Measurements from ENCODE around the gene GRIK3.

GRIK3 gene

GRCh38 chr1:36881068-36881405 lies 153.3 kb downstream of the GRIK3 start:
- Histone ChIP-seq H3K9me3 (ENCODE audit: insufficient read depth, low read length) (no peaks in the 10 kb centered on the region), H3K27me3 (ENCODE audit: insufficient read depth, insufficient read length) (no peaks in the 10 kb centered on the region), H3K36me3 (ENCODE audit: insufficient read depth, insufficient read length, low read length) (no peaks in the 10 kb centered on the region), H3K4me3 (ENCODE audit: insufficient read length, low read depth) (no peak overlapping the region), H3K9ac (ENCODE audit: insufficient read length, low read depth) (no peak overlapping the region), H3K4me1 (ENCODE audit: insufficient read depth, insufficient read length) (no peaks in the 10 kb centered on the region)
- TF ChIP-seq SUZ12 (IDR thresholded peaks at IDR 0.05; ENCODE audit: extremely low read depth, insufficient read depth, insufficient read length) (no peak), YY1 (IDR thresholded peaks at IDR 0.05; ENCODE audit: insufficient read depth, insufficient read length) (no peak), ZNF274 (IDR thresholded peaks at IDR 0.05; ENCODE audit: low read depth, low read length) (no peak)
- DNase-seq (ENCODE audit: low read depth, low spot score) = no peak

GRCh38 chr1:36880155-36881067 lies 153.9 kb downstream of the GRIK3 start:
- no peaks in the 10 kb centered on the region for H3K36me3 ChIP-seq (ENCODE audit: insufficient read depth, insufficient read length, low read length)
- TF ChIP-seq YY1 (IDR thresholded peaks at IDR 0.05; ENCODE audit: insufficient read depth, insufficient read length) (no peak), ZNF274 (IDR thresholded peaks at IDR 0.05; ENCODE audit: low read depth, low read length) (no peak), SUZ12 (IDR thresholded peaks at IDR 0.05; ENCODE audit: extremely low read depth, insufficient read depth, insufficient read length) (no peak)

GRCh38 chr1:36879613-36880012 lies 154.7 kb downstream of the GRIK3 start:
- no peak for DNase-seq (ENCODE audit: low read depth, low spot score)
- Histone ChIP-seq H3K9me3 (ENCODE audit: insufficient read depth, low read length) (no peaks in the 10 kb centered on the region), H3K27me3 (ENCODE audit: insufficient read depth, insufficient read length) (no peaks in the 10 kb centered on the region), H3K9ac (ENCODE audit: insufficient read length, low read depth) (no peak overlapping the region), H3K4me3 (ENCODE audit: insufficient read length, low read depth) (no peak overlapping the region), H3K4me1 (ENCODE audit: insufficient read depth, insufficient read length) (no peaks in the 10 kb centered on the region), H3K36me3 (ENCODE audit: insufficient read depth, insufficient read length, low read length) (no peaks in the 10 kb centered on the region)
- TF ChIP-seq YY1 (IDR thresholded peaks at IDR 0.05; ENCODE audit: insufficient read depth, insufficient read length) (no peak), ZNF274 (IDR thresholded peaks at IDR 0.05; ENCODE audit: low read depth, low read length) (no peak), SUZ12 (IDR thresholded peaks at IDR 0.05; ENCODE audit: extremely low read depth, insufficient read depth, insufficient read length) (no peak)

More at GRCh38 chr1:36880155-36881067, 153.9 kb downstream of the GRIK3 start:
- Histone ChIP-seq H3K4me1 (ENCODE audit: insufficient read depth, insufficient read length) (no peaks in the 10 kb centered on the region), H3K9me3 (ENCODE audit: insufficient read depth, low read length) (no peaks in the 10 kb centered on the region), H3K4me3 (ENCODE audit: insufficient read length, low read depth) (no peak overlapping the region), H3K9ac (ENCODE audit: insufficient read length, low read depth) (no peak overlapping the region), H3K27me3 (ENCODE audit: insufficient read depth, insufficient read length) (no peaks in the 10 kb centered on the region)
- no peak for DNase-seq (ENCODE audit: low read depth, low spot score)

GRCh38 chr1:36876990-36877389 lies 157.3 kb downstream of the GRIK3 start:
- Histone ChIP-seq H3K4me3 (ENCODE audit: insufficient read length, low read depth) (no peak overlapping the region), H3K36me3 (ENCODE audit: insufficient read depth, insufficient read length, low read length) (no peaks in the 10 kb centered on the region), H3K9ac (ENCODE audit: insufficient read length, low read depth) (no peak overlapping the region), H3K27me3 (ENCODE audit: insufficient read depth, insufficient read length) (no peaks in the 10 kb centered on the region), H3K4me1 (ENCODE audit: insufficient read depth, insufficient read length) (no peaks in the 10 kb centered on the region), H3K9me3 (ENCODE audit: insufficient read depth, low read length) (no peaks in the 10 kb centered on the region)
- no peak for DNase-seq (ENCODE audit: low read depth, low spot score)
- TF ChIP-seq SUZ12 (IDR thresholded peaks at IDR 0.05; ENCODE audit: extremely low read depth, insufficient read depth, insufficient read length) = no peak
- TF ChIP-seq ZNF274 (IDR thresholded peaks at IDR 0.05; ENCODE audit: low read depth, low read length) = no peak
- no peak for TF ChIP-seq YY1 (IDR thresholded peaks at IDR 0.05; ENCODE audit: insufficient read depth, insufficient read length)

GRCh38 chr1:36874271-36875060 lies 159.8 kb downstream of the GRIK3 start:
- peaks cover 14% of the 10 kb centered on the region for H3K4me1 ChIP-seq (ENCODE audit: insufficient read depth, insufficient read length)
- H3K9ac ChIP-seq (ENCODE audit: insufficient read length, low read depth) = no peak overlapping the region
- H3K36me3 ChIP-seq (ENCODE audit: insufficient read depth, insufficient read length, low read length) = no peaks in the 10 kb centered on the region
- no peak overlapping the region for H3K4me3 ChIP-seq (ENCODE audit: insufficient read length, low read depth)
- TF ChIP-seq YY1 (IDR thresholded peaks at IDR 0.05; ENCODE audit: insufficient read depth, insufficient read length) (no peak), ZNF274 (IDR thresholded peaks at IDR 0.05; ENCODE audit: low read depth, low read length) (no peak), SUZ12 (IDR thresholded peaks at IDR 0.05; ENCODE audit: extremely low read depth, insufficient read depth, insufficient read length) (no peak)
- H3K9me3 ChIP-seq (ENCODE audit: insufficient read depth, low read length) = no peaks in the 10 kb centered on the region
- DNase-seq (ENCODE audit: low read depth, low spot score) = no peak
- H3K27me3 ChIP-seq (ENCODE audit: insufficient read depth, insufficient read length) = no peaks in the 10 kb centered on the region

GRCh38 chr1:36872858-36873257 lies 161.5 kb downstream of the GRIK3 start:
- peaks cover 15% of the 10 kb centered on the region for H3K4me1 ChIP-seq (ENCODE audit: insufficient read depth, insufficient read length)
- no peaks in the 10 kb centered on the region for H3K9me3 ChIP-seq (ENCODE audit: insufficient read depth, low read length)
- TF ChIP-seq YY1 (IDR thresholded peaks at IDR 0.05; ENCODE audit: insufficient read depth, insufficient read length) = no peak
- TF ChIP-seq SUZ12 (IDR thresholded peaks at IDR 0.05; ENCODE audit: extremely low read depth, insufficient read depth, insufficient read length) = no peak
- TF ChIP-seq ZNF274 (IDR thresholded peaks at IDR 0.05; ENCODE audit: low read depth, low read length) = no peak
- H3K4me3 ChIP-seq (ENCODE audit: insufficient read length, low read depth) = no peak overlapping the region
- no peak overlapping the region for H3K9ac ChIP-seq (ENCODE audit: insufficient read length, low read depth)
- no peak for DNase-seq (ENCODE audit: low read depth, low spot score)
- no peaks in the 10 kb centered on the region for H3K27me3 ChIP-seq (ENCODE audit: insufficient read depth, insufficient read length)
- no peaks in the 10 kb centered on the region for H3K36me3 ChIP-seq (ENCODE audit: insufficient read depth, insufficient read length, low read length)

All from NT2/D1 (cell line).